GM19467 (cell line): ENCODE measurements around the gene MYO5B.

ENCODE experiments used
- ATAC-seq: cut with Tn5 transposase; IDR thresholded peaks from one replicate; pipeline ENCODE4 v1.9.1; 2021; ENCODE audit warnings: mild to moderate bottlenecking, moderate library complexity; ENCODE audit not compliant: unreplicated experiment

Gene MYO5B

DNA sequence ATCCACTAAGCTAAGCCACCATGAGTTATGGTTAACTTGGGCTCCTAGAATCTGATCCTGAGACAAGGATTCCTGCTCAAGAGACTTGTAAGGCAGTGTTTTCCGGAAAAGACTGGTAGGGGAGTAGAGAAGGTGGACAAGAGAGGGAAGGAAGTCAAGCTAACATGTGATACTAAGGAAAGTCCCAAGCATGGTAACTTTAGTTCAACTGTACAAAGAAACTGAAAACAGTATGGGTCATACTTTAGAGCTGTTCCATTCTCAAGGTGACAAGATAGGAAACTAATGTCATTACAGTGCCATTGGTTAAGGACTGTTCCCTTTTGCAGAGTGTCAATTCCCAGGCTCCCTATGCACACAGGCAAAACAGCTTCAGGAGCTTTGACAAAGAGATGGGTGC lies 5.8 kb downstream of the MYO5B start:
- no peak for ATAC-seq

DNA sequence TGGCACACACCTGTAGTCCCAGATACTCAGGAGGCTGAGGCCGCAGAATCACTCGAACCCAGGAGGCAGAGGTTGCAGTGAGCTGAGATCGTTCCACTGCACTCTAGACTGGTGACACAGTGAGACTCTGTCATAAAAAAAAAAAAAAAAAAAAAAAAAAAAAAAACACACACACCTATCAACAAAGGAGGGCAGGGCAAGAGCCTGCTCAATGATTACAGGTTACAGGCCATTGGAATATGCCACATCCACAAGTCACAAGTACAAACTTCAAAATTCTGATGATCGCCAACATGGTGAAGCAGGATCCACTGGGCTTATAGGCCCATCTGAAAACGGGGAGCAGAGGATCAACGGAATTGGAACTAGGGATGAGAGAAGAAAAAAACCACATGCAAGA lies 6.3 kb downstream of the MYO5B start:
- ATAC-seq: no peak

DNA sequence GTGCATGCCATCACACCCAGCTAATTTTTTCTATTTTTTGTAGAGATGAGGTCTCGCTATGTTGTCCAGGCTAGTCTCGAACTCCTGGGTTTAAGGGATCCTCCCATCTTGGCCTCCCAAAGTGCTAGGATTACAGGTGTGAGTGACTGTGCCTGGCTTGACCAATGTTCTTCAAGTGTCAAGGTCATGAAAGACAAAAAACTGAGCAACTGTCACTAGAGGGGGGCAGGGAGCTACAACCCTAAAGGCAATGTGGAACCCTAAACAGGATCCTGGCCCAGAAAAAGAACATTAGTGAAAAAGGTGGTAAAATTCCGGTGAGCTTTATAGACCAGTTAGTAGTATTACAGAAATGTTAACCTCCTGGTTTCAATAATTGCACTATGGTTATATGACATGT lies 7.3 kb downstream of the MYO5B start:
- no peak for ATAC-seq

DNA sequence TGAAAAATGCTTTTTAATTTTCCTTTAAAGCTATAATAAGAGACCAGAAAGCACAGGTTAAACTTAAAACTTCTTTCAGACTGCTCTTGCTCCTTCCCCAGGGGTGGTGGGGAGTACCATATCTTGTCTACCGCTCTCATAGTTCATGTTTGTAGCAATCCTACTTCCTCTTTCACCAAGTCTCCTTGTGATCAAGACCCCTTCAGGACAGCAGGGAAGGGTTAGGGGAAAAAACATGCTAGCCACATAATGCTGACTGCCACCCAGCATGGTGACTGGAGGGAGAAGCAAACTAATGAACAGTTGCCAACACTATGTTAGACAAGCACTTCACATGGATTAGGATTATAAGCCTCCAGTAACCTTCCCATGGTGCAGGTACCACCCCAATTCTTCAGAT lies 8.6 kb downstream of the MYO5B start:
- ATAC-seq: no peak

DNA sequence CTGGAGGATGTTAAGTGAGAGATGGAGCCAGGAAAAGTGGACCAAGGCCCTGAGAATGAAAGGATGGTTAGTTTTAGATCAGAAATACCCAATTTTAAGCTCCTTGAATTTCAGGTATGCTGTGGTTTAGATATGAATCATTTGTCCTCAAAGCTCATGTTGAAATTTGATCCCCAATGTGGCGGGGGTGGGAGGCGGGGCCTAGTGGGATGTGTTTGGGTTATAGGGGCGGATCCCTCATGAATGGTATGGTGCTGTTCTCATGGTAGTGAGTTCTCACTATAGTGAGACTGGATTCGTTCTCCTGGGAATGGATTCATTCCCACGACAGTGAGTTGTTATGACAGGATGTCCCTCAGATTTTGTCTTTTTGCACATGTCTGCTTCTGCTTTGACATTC lies 11.4 kb downstream of the MYO5B start:
- ATAC-seq: no peak

DNA sequence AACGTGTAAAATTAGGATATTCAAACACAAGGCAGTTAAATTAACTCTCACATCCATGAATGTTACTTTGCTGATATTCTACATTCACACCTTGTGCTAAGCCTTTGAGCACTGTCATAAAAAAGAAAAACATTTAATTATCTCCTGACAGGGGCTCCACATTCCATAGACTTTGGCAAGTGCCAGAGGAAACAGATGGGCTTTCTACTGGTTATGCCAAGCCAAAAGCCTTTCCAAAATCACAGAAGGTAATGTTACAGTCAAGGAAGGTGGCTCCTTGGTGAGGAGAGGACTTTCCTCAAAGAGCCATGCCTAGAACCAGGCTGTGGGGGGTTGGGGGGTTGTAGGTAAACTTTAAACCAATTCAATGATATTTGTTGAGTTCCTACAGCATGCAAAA lies 12.4 kb downstream of the MYO5B start:
- ATAC-seq: no peak

DNA sequence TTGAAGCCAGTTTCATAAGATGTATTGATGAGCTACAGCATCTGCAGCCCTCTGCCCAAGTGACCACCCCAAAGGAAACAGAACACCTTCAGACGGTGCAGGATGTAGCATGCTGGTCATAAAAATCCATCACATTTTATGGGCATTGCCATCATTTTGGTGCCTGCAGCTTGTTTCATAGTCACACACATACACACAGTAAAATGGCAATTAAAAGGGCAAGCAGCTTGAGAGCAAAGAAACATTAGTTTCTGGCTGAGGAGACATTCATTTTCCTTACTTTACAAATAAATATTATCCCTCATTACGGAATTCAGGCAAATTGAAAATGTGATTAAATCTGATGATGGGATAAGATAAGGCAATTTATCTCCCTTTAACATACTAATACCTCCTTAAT lies 13.4 kb downstream of the MYO5B start:
- no peak for ATAC-seq

DNA sequence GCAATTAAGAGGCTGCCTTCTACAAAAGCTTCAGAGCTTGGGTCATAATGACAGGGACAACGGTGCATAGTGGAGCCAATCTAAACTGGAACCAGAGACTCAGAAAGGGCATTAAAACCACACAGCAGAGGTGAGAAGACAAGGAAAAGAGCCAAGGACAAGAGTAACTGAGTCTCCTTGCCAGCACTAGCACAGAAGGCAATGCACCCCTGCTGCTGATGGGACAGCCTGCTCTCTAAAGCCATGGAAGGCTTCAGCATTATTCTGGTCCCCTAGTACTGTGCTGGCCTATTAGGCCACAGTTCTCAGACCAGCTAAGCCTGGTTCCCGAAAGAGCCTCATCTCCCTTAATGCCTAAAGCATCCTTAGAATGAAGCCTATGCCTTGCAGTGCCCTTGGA lies 15.5 kb downstream of the MYO5B start:
- no peak for ATAC-seq

DNA sequence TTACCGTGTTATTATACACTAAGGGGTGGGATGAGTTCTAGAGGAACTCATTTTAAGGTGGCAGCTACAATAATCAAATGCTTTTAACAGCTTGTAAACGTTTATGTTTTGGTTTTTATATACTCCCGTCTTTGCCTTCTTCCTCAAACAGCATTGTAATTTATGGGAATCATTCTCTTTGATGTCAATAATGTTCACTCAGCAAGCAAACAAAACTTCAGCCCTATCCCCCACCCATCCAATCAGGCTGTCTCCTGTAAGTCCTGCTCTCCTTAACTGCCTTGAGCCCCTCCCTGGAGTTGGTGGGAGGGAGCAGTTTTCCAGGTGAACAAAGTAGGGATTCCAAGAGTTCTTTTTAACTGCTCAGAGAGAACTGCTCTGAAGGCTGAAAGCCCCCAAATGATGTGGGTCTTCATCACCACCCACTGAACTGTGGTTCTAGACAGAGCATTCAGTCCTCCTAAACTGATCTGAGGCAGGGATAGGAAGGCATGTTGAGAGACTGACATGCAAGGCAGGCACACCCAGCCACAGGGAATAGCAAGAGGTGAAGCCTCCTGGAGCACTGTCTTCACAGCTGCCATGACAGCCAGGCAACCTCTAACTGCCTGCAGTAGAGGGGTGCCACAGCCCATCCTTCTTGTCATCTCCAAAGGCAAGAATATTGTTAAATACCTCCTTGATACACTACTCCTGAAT lies 17.5 kb downstream of the MYO5B start:
- ATAC-seq: no peak

DNA sequence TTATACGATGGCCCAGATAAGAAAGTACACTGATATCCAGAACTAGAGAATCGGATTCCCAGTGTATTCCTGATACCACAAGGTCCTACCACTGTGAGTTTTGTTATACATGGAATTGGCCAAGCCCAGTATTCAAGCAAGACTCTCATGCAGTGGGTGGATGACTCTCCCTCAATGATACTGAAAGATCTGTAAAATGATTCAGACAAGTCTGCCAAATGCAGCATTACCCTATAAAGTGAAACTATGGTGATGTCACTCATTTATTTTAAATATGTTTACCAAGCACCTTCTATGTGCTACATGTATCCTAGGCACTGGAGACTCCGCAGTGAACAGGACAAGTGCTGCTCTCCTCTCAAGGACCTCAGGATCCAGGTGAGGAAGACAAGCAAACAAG lies 22.6 kb downstream of the MYO5B start:
- ATAC-seq: no peak

DNA sequence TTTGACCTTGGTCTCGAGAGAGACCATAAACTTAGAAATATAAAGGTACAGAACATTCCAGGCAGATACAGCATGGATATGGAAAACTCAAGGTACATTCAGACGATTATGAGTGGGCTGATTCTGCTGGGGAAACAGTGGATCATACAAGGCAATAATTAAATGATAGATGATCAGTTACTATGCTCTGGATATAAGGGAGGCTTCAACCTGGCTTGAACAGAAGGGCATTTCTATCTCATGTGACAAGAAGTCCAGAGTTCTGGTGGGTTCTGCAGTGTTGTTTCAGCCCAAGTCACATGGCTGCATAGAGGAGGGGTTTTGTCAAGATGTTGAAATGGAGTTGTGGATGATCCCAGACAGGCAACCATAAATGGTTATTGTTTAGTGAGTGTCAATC lies 23.5 kb downstream of the MYO5B start:
- no peak for ATAC-seq

DNA sequence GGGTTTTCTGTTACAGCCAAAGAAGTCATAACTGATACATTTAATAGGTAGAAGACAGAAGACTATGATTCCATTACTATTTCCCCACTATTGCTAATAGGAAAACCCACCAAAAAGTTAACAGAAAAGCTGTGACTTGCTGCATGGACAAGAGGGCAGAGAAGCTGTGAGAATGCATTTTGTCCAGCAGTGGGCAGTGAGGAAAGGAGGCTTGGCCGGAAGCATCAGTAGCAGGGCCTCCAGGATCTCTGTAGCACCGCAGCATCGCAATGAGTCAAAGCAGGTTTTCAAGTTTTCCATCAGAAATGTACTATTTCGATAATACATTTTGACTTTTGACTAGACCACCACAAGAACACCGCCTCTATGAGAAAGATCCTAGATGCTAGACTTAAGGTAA lies 24.9 kb downstream of the MYO5B start:
- ATAC-seq: no peak

DNA sequence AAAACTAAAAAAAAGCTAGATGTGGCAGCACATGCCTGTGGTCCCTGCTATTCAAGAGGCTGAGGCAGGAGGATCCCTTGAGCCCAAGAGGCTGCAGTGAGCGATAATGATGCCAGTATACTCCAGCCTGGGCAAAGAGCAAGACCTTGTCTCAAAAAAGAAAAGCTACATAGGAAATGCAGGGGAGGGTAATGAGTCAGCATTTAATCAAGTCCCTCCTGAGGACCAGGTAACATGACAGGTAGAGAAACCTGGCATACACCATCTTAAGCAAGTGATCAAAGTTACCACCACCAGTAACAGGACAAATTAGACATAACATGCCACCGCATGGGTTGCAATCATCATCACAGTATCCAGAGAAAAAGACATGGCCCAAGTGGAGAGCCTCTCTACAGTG lies 25.8 kb downstream of the MYO5B start:
- no peak for ATAC-seq

DNA sequence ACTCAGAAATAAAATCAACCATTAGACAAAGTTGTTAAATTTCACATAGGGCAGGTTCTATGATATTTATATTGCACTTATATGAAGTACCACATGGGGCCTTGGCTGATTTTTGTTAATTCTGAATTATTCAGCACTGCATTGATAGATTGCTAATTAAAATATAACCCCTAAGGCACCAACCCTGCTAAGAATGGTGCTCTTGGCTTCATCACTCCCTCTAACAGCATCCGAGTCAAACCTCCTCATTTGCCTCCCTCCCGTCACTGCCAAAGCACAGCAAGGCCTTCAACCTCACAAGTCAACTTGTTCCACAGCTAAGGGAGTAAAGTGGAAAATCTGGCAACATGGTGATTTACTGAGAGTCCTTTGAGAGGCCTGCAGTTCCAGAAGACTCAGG lies 27.0 kb downstream of the MYO5B start:
- no peak for ATAC-seq

DNA sequence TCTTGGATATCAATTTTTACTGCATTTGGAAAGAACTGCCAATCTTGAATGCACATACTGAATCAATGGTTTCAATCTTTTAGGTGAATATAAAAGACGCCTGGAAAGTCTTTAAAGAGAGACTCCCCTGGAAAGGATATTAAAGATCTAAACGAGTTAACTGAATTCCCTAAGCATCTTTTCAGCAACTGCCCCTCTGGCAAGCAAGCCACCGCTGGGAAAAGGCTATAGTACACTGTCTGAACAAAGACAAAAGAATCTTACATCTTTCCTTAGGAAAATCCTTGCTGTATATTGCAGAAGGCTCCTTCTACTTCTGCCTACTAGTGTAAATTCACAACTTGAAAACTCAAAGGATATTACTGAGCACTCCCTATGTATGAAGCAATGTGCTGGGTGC lies 28.0 kb downstream of the MYO5B start:
- no peak for ATAC-seq

DNA sequence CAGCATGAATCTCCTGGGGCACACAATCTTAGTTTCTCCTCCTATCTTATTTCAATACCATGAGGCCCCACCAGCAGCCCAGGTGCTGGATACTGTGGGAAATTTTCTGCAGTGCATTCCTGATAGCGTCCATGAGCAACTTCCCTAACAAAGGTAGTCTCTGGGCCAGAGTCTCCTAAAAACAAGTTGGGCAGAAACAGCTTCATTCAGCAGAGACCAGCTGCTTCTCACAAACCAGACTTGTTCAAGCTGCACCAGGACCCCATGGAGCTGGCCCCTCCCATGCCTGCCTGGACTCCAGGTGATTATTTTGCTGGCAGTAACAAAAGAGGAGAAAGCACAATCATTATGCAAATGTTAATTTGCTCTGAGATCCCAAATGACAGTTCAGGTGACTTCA lies 31.4 kb downstream of the MYO5B start:
- ATAC-seq: no peak

DNA sequence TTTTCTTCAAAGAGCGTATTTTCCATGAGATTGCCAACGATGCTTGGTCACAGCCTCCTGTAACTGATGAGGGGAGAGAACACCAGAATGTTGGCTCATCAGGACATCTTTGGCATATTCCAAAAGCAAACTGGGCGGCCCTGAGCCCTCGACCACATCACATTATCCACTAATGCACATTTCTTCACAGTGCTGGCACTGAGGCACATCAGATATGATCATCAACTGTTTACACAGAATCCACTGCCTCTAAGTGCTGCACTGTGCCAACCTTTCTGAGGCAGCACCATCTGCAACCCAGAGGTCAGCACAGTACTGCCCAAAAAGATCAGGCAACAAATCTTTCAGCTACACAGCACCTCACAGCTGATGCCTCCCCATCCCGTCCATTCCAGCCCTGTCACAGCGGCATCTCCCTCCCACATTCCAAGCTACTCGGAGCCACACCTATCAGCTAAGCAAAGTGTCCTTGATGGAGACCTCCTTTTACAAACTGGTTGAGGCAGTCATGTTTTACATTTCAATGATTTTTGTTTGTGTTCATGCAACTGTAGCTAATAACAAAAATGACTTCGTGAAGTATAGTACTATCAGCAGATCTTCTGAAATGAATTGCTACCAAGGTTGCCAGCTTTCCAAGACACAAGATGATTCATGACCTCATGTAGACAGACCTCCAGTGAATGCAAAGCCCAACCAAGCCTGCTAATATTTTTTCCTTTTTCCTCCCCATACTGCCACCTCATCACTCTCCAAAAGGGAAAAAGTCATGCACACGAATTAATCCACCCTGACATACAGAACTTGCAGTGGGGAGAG lies 32.3 kb downstream of the MYO5B start:
- ATAC-seq: no peak

DNA sequence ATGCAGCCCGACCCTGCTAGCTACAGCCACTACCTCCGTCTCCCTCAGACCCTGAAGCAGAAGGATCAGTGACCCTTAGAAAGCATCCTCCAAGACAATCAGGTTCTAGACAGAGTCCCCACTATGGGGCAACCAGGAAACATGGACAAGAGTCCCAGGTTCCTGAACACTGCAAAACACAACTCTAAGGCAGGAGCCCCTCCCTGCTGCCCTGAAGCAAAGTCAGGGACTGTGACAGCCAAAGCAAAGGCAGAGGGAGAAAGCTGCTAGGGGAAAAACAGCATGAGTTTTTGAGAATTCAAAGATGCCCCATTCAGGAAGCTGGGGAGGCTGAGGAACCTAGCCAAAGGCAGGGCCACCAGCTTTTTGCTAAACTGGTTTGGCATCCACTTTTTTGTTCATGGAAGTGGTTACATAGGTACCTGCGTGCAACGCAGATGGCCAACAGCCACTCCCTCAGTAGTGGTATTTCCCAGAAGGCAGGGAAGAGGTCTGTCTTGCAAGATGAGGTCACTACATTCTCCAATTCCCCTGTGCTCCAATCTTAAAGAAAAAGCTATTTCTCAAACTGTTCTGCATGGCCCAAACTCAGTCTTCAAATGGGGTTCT lies 33.2 kb downstream of the MYO5B start:
- ATAC-seq: no peak

DNA sequence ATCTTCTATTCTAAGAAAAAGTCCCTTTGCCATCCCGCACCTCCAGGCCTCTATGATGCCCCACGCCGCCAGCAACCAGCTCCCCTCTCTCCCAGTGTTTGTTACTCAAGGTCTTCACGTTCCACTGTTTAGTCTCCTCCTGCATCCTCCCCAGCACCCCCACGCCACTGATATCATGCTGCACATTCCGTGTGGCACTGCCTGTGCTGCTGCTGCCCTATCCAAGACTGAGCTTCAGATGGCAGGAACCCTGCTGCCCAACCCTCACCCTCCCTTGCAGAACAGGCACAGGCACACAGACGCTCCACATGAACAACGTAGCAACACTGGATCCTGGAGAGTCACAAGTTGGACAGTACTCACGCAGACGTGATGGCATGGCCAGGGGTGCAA lies 35.3 kb downstream of the MYO5B start:
- ATAC-seq: no peak

DNA sequence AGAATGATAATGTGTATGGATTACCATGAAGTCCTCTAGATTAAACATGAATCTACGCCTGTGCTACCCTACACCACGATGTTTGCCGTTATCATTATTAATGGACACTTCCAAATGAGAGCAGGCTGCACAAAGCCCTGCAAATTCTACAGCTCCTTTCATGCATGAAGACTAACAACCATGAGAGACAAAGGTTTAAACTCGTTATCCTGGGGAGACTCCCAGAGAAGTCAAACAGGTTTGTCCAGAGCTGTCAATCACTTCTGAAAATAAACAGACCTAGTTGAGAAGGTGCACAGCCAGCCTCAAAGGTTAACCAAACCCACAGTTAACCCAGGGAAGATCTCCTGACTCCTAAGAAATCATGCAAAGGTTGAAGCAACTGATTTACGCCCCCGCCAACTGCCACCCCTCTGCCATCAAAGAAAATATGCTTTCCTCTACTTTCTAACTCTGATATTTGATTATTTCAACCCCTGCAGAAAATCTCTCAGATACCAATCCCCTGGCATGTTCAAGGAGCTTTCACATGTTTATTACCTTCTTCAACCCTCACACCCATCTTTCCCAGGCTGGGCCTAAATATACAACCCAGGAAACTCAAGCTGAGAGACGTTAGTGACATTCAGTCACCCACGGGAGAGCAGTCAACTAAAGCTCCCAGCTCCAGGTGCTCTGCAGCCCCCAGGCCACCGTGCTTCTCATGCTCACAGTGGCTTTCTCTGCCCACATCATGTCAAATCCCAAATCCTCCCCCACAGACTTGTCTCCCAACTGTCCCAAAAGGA lies 35.9 kb downstream of the MYO5B start:
- ATAC-seq: no peak

DNA sequence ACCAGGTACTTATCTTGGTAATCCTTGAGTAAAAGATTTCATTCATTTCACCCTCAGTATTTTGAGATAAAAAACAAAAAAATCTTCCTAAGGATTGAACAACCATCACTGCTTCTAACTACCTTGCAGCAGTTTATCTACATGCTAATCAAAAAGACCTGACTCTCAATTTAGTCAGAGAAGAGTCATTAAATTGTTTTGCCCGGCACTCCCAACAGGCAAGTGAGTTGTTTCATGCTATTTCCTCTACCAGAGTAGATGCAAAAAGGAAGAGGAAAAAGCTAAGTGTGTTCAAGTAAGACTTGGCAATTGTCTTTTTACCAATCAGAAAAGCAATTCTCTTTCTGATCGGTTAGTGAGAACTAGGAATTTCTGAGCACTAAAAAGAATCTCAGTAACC lies 39.5 kb downstream of the MYO5B start:
- no peak for ATAC-seq

DNA sequence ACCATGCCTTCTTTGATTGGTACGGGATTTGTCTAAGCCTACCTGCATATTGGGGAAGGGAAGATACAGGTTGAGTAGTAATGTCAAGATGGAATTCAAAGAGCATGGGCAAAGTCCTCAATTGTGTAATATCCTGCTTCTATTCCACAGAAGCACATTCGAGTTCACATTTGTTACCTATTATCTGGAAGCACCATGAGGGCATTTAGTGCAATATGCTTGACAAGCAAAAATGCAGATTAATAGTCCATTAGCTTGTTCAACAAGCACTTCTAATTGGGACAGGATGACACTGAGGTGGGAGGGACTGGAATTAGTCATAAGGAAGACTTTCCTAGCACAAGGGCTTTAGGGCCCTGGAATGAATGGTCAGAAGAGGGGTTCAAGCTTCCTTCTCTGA lies 40.5 kb downstream of the MYO5B start:
- no peak for ATAC-seq
